GM18520 (cell line): ENCODE measurements around the gene CYP1A2.

Experiments
- ATAC-seq: cut with Tn5 transposase; IDR thresholded peaks from one replicate; pipeline ENCODE4 v1.9.1; 2021; ENCODE audit not compliant: unreplicated experiment

The CYP1A2 gene

DNA sequence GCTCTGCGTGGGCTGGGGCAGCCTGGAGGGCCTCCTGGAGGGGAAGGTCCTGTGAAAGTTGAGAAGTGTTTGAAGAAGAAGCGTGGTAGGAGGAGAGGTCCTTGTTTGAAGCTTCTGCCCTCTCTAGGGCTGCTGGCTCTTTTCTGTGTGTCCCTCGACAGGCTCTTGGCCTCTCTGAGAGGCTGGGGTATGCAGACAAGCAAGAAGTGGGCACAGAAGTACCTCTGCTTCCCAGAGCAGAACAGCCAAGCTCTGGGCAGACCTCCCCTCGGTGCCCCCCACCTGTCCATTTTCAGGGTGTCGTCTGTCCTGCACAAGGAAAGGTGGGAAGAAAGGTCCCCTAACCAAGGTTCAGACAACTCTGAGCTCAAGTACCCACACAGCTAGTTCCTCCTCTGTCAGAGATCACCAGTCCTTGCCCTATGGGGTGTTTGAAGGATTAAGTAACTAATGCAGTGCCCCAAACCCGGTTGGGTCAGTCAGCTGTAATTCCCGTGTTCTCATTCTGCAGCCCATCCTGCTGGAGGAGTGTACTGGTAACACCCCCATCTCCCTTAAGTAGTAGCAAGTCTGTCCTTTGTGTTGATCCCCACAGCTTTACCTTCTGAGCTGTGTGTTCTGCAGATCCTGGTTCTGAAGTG lies 39.5 kb downstream of the CYP1A2 start:
- no peak for ATAC-seq

DNA sequence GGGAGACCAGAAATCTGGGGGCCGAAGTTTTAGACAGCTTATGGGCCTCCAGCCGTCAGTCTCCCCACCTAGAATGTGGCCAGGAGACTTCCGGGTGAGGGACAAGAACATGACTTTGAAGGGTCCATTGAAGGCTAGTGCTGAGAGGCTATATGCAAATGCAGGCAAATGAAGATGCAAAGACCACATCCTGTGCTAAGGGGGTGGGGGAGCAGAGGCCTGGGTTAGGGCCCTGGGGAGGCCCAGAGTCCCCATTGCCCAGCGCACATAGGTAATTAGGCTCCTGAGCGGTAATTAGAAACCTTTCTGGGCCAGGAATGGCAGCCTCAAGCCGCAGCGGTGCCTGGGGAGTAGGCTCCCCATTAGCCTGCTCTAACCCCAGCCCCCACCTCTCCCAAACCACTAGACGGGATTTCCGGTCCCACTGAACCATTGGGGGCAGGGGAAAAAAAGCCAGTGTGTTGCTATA lies 40.1 kb downstream of the CYP1A2 start:
- ATAC-seq = no peak

DNA sequence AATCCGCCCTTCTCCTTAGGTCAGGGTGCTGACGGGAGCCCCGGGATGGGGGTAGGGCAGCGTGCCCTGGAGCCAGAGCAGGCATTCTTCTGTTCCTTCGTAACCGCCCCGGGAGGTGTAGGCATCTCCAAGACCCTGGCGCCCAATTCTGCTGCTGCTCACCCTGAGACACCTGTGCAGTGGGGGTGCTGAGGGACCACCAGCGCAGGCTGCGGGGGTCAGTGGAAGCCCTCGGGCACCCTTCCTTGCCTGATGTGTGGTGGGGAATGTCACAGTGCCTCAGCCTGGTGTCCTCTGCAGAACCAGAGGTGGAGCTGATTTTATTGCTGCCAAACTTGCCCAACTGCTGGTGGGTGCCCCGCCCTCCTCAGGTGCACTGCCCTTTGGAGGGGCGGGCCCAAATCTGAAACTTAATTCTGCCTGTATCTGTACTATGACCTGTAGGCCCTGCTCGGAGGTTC lies 40.6 kb downstream of the CYP1A2 start:
- ATAC-seq = no peak

DNA sequence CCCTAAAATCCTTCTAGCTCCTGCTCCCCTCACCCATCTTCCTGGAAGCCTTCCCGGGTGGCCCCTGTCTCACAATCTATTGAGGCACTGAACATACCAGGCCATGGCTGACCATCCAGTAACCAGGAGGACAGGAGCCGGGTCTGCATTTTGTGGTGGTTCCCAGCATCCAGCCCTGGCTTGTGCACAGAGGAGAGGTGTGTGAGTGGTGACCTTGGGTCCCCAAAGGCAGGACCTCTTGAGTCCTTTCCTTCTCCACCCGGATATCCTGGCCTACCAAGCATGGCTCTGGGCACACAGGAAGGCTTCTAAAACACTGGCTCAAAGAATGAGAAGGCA lies 41.1 kb downstream of the CYP1A2 start:
- no peak for ATAC-seq

DNA sequence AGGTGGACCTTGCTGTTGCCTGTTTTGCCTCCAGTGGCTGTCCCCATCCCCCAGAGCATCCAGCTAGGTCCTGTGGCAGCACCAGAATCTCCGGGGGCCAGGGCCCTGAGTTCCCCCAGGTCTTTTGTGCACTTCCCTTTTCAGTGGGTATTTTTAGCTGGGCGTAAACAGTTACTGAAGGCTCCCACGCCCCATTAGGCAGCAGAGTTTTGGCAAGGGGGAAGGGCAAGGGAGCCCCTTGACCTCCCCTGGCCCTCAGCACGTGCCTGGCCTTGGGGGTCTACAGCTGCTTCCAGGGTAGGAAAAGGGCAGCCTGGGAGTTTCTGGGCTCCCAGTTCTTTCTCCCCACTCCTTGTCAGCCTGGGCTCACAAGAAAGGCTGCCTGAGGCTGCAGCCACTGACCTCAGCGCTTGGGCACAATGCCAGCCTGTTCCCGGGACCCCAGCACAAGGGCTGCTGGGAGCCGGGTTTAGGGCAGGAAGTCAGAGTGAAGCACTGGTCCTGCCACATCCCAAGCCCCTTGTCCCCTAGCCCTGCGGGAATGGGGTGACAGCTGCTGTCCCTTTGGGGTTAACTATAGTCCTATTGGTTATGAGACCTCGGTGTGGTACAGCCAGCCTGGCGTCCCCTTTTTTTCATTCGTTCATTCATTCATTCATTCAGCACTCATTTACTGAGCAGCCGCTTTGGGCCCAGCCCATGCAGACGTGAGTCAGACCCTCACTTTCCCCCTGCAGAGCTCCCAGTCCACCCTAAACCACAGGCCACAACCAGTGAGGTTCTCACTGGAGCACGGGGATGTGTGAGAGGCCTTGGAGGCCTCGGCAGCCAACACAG lies 41.7 kb downstream of the CYP1A2 start:
- no peak for ATAC-seq

DNA sequence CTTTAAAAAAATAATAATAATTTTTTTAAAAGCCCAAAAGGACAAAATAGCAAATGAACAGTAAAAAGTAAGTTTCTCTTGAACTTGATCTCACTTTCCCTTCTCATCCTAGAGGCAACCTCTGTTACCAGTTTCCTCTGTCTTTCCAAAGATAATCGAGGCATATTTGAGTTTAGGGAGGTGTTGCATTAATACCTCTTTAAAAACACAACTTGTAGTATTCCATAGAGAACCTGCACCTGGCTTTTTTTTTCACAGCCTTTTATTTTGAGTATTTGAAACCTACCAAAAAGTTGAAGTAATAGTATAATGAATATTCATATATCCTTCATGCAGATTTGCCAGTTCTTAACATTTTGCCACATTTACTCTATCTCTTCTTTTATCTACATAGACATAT lies 42.4 kb downstream of the CYP1A2 start:
- ATAC-seq = no peak

DNA sequence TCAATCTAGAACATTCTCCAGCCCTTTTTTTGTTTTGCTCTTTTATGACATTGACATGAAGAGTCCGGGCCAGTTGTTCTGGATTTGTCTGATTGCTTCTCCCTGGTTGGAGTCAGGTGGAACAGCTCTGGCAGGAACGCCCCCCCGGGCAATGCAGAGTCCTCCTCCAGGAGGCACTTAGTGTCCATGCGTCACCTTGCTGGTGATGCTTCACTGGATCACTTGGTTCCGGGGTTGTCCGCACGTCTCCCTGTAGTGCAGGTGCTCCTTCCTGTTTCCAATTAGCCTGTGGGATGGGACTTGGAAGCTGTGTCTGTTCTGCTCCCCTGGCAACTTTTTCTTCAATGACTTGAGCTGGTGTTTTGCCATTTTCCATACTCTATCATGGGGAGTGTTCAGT lies 43.0 kb downstream of the CYP1A2 start:
- no peak for ATAC-seq

DNA sequence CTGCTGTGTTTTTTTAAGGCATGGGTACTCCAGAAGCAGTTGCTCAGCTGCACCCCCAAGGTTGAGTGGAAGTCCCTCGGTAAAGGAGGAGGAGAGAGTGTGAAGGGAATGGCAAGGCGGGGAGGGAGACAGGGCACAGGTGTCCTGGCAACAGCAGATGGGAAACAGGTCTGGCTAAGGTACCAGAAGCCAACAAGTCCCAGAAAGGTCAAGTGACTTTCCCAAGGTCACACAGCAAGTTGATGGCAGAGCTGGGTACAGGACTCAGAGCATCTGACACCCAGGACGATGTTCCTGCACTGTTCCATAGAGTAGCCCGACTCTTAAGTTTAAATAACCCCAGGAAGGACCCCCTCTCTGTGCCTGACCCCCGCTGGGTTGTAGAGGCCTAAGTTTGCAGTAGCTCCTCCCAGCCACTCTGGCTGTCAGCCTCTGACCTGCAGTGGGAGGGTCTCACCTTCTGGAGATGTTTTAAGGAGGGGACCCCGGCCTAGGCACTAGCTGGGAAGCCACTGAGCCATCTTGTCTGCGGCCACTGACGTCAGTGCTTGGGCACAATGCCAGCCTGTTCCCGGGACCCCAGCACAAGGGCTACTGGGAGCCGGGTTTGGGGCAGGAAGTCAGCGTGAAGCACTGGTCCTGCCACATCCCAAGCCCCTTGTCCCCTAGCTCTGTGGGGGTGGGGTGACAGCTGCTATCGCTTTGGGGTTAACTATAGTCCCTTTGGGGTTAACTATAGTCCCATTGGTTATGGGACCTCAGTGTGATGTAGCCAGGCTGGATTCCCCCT lies 43.8 kb downstream of the CYP1A2 start:
- no peak for ATAC-seq

DNA sequence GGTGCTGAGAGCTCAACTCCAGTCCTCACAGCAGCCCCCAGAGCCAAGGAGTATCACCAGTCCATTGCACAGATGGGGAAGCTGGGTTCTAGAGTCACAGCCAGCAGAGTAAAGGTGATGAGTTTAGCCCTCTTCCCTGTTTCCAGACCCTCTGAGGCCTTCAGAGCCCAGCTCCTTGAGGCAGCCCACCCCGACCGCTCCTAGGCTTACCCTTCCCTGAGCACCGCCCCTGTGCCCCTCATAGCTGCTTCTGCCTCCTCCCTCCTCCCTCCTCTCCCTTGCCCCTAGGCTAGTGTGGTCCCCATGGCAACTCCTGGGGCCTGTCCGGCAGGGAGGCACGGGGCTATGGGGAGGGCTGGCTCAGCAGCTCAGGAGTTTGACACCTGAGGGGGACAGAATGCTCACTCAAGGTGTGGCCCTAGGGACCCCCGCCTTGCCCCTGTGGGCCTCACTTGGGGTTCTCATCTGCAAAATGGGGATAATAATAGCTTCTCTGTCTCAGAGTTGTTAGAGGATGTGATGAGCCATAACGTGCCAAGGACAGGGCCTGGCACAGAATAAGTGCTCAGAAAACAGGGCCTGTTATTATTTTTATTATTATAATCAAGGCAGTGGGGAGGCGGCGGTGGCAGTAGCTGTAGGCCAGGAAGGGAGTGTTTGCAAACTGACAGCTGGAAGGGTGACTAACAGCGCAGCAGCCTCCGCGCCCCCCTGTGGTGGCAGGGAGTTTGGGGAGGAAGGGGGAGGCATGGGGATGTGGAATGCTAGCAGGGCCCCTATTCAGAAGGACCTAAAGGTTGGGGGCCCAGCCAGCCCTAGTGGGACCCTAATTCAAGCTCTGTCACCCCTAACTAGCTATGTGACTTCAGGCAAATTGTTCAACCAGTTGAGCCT lies 44.7 kb downstream of the CYP1A2 start:
- no peak for ATAC-seq

DNA sequence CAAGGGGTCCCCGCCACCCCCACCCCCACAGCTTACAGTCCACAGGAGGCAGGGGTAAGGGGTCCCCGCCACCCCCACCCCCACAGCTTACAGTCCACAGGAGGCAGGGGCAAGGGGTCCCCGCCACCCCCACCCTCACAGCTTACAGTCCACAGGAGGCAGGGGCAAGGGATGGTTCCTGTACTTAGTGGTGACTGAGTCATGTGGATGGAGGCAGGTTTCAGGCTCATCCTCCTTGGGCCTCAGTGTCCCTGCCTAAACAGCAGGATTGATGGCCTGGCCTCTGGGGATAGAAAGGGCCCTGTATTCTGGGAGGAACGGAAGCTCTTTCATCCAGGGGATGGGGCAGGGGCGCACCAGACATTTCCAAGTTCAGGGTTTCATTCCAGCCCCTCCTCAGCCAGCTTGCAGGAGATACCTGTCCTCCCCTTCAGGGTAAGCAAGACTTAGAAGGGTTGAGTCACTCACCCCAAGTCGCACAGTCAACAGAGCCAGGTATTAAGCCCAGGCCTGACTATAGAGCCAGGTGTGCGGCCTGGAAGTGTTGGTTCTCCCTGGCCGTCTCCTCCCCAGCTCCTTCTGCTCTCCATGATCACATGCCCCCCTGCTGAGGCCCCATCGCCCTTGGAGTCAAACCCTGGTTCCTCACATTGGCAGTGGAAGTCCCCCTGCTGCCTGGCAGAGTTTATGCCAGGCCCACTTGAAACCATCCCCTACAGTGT lies 45.8 kb downstream of the CYP1A2 start:
- no peak for ATAC-seq

DNA sequence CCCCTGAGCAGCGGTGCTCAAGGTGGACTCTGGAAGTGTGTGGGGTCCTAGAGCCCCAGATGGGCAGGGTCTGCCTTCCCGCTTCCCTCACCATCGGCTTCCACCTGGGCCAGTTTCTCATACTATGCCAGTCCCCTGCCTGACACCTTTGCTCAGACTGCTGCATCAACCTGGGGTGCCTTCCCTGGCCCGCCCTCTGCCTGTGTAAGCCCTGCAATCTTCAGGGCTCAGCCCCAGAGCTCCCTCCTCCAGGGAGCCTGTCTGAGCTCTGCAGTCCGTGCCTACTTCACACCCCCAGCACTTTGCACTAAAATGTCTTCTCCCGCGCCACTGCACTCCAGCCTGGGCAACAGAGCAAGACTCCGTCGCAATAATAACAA lies 46.3 kb downstream of the CYP1A2 start:
- ATAC-seq = no peak

DNA sequence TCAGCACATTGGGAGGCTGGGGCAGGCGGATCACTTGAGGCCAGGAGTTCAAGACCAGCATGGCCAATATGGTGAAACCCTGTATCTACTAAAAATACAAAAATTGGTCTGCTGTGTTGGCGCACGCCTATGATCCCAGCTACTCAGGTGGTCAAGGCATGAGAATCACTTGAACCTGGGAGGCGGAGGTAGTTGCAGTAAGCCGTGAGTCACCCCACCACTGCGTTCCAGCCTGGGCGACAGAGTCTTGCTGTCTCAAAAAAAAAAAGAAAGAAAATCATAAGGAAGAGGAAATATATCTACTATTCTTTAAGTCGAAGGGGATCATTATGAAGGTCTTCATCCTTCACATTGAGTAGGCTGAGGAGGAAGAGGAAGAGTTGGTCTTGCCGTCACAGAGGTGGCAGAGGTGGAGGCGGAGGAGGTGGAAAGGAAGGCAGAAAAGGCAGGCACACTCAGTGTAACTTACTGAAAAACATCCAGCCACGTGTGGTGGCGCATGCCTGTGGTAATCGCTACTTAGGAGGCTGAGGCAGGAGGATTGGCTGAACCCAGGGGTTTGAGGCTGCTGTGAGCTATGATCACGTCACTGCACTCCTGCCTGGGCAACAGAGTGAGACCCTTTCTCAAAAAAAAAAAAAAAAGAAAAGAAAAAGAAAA lies 47.5 kb downstream of the CYP1A2 start:
- ATAC-seq = no peak

DNA sequence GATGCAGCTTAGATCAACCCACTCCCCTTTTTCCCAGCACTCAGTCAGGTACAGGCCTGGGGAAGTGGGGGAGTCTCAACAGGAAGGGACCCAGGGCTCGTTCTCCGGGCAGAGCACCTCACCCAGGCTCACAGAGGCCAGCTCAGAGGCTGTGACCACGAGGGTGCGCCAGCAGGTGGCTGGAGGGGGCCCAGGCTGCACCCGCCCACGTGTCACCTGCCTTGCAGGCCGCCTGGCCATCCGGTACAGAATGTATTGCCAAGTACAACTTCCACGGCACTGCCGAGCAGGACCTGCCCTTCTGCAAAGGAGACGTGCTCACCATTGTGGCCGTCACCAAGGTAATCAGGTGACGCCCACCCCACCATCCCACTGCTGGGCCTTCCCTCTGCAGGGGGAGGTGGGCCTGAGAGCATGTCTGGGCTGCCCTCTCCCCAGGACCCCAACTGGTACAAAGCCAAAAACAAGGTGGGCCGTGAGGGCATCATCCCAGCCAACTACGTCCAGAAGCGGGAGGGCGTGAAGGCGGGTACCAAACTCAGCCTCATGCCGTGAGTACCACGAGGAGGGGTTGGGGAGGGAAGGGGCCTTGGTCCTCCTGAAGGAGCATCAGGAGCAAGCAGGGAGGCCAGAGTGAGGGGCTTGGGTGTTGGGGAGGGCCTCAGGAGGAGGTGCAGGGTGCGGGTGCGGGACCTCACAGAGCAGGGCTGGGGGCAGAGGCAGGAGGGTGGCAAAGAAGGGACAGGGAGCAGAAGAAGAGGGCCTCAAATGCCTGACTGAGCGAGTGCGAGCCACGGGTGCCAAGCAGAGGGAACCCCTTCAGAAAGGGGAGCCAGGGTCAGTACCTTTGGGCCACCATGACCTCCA lies 50.0 kb downstream of the CYP1A2 start:
- ATAC-seq = no peak

DNA sequence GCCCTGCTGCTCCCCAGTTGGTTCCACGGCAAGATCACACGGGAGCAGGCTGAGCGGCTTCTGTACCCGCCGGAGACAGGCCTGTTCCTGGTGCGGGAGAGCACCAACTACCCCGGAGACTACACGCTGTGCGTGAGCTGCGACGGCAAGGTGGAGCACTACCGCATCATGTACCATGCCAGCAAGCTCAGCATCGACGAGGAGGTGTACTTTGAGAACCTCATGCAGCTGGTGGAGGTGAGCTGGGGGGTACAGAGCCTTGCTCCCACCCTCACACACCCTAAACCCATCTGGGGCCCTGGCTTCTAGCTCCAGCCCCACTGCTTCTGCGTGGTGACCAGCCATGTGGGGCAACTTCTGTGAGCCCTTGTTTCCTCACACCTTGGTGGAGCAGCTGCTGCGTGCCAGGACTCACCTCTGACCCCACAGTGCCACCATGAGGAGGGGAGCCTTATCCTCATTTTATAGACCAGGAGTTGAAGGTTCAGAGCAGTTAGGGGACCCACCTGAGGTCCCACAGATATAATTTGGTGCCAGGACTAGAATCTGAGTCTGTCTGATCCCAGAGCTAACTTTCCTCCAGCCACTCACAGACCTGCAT lies 50.7 kb downstream of the CYP1A2 start:
- ATAC-seq = no peak

DNA sequence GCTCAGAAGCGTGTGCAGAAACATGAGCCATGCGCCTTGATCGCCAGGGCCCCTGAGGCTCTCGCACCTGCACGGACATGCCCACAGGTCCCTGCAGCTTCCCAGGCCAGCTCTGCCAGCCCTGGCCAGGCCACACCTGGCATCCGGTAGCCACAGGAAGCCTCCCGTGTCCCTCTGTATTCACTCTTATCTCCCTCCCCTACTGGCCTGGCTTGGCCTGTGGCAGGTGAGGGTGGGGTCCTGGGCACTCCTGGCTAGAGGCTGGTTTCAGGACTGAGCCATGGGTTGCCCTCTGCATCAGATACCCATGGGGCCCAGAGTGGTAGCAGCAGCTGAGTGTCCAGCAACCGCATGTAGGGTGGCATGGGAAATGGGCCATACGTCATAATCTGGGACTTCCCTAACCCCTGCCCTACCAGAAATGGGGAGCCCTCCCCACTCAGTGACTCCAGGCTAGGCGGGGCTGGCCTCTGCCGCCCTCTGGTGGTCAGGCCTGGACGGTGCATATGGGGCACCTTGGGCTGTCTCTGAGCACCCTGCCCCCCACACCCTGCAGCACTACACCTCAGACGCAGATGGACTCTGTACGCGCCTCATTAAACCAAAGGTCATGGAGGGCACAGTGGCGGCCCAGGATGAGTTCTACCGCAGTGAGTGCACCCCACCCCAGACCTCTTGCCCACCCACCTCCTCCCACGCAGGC lies 51.4 kb downstream of the CYP1A2 start:
- ATAC-seq = peak; percentile 63

DNA sequence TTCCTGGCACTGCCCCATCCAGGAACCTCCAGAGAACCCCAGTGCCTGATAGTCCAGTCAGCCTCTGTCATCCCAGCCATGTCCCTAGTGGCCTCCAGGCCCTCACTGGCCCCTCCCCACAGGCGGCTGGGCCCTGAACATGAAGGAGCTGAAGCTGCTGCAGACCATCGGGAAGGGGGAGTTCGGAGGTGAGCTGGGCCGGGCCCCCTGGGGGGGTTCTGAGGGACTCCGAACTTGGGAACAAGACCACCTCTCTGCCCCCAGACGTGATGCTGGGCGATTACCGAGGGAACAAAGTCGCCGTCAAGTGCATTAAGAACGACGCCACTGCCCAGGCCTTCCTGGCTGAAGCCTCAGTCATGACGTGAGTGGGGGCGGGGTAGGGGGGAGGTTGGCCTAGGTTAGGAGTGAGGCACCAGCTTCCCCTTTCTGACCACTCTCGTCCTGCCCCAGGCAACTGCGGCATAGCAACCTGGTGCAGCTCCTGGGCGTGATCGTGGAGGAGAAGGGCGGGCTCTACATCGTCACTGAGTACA lies 52.0 kb downstream of the CYP1A2 start:
- no peak for ATAC-seq

DNA sequence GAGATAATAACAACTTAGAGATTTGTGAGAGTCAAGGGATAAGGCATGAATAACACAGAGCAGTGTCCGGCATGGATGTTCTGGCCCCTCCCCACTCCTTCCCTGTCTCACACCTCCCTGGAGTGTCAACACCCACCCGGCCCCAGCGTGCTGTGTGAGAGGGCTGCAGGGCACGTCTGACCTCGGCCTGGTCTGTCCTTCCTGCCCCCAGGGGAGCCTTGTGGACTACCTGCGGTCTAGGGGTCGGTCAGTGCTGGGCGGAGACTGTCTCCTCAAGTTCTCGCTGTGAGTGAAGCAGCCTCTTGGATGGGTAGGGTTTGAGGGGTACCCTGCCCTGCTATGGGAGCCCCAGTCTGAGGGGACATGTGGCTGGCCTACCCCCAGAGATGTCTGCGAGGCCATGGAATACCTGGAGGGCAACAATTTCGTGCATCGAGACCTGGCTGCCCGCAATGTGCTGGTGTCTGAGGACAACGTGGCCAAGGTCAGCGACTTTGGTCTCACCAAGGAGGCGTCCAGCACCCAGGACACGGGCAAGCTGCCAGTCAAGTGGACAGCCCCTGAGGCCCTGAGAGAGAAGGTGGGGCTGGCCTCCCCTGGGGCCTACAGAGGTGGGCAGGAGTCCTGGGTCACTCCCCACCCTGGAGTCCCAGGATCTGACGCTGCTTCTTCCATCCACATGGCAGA lies 52.8 kb downstream of the CYP1A2 start:
- ATAC-seq = no peak
